Measurements from ENCODE around the gene C8G.
A peak's percentile ranks its signal among the peaks of the same experiment; 100 is the strongest.

The C8G gene

GRCh38 chr9:136970361-136970760 is 25.3 kb downstream of the C8G start:
- no peak for DNase-seq

GRCh38 chr9:136971746-136972145 is 26.7 kb downstream of the C8G start:
- no peak for DNase-seq

- no peak for DNase-seq
These were observed 27.3 kb downstream of the C8G start for GRCh38 chr9:136972335-136972734.

GRCh38 chr9:136972743-136973142 is 27.7 kb downstream of the C8G start:
- no peak for DNase-seq

- no peak for DNase-seq
These were observed 28.9 kb downstream of the C8G start for GRCh38 chr9:136973618-136974617.

GRCh38 chr9:136974817-136975535 is 29.9 kb downstream of the C8G start:
- DNase-seq, result no peak

GRCh38 chr9:136975644-136976043 is 30.6 kb downstream of the C8G start:
- DNase-seq, result peak; percentile 41 to 42

- no peak for DNase-seq
These were observed 32.2 kb downstream of the C8G start, which contains the start of gene PTGDS for GRCh38 chr9:136977223-136977622. TSS of gene PTGDS (plus strand) at chr9:136977504. CDS start at chr9:136977579, 75 bp downstream.

GRCh38 chr9:136977649-136978072 is 32.6 kb downstream of the C8G start:
- DNase-seq, result no peak

- DNase-seq, result peak; percentile 70 to 75
These were observed 33.2 kb downstream of the C8G start for GRCh38 chr9:136978073-136978864.

- DNase-seq, result no peak
These were observed 34.0 kb downstream of the C8G start for GRCh38 chr9:136978865-136979544.

GRCh38 chr9:136979769-136980587 is 34.9 kb downstream of the C8G start:
- no peak for DNase-seq

- DNase-seq, result no peak
These were observed 35.8 kb downstream of the C8G start for GRCh38 chr9:136980669-136981478.

- no peak for DNase-seq
These were observed 36.7 kb downstream of the C8G start for GRCh38 chr9:136981588-136982231.

GRCh38 chr9:136982232-136983051 is 37.4 kb downstream of the C8G start, which contains the start of gene LCNL1:
TSS of gene LCNL1 (plus strand) at chr9:136982993. CDS start at chr9:136983587, 594 bp downstream.
- DNase-seq, result no peak

GRCh38 chr9:136983167-136983566 is 38.1 kb downstream of the C8G start:
- DNase-seq, result no peak

GRCh38 chr9:136983656-136984314 is 38.7 kb downstream of the C8G start:
- no peak for DNase-seq

- no peak for DNase-seq
These were observed 39.5 kb downstream of the C8G start for GRCh38 chr9:136984464-136985026.

Data from CD4-positive, alpha-beta T cell treated with Interleukin-4 for 1 hour (primary cell).